ENCODE results near the gene ATG16L1. TPM values are rescaled to one million over a fixed set of nuclear protein-coding genes. Genes with fewer than 3 reads are reported as not detected.

Gene ATG16L1
- total and polyA plus RNA-seq, 2 of the 4 experiments (the other 2 are of a cell fraction), result 20.0 to 26.2 TPM

- ChIA-PET CTCF (no interaction called here), POLR2A (ENCODE audit: unreplicated experiment) (no interaction called here)
- H2AK9ac ChIP-seq (replicated peaks; ENCODE audit: low read depth, low read length, poor library complexity), result no peak overlapping the region
- H4K91ac ChIP-seq (ENCODE audit: insufficient read depth, low read depth, low read length), result no peak overlapping the region
- H3K9me3 ChIP-seq (ENCODE audit: control insufficient read depth, insufficient read depth, low read length), result no peaks in the 10 kb centered on the region
- dilution Hi-C loops (cut with HindIII; ENCODE audit: low sequenced_read_pairs, unreplicated experiment), result no loop called here
- no peak overlapping the region for H2BK20ac ChIP-seq (ENCODE audit: low read depth, low read length)
- no peak overlapping the region for H3K4me2 ChIP-seq (ENCODE audit: low read depth, low read length)
- H4K20me1 ChIP-seq (ENCODE audit: insufficient read depth, low read length), result peaks cover 5% of the 10 kb centered on the region; the same call in 1 of the 2 replicates
- no peak overlapping the region for H2BK120ac ChIP-seq (ENCODE audit: low read depth, low read length)
- no peak overlapping the region for H3K18ac ChIP-seq (ENCODE audit: low read depth, low read length)
- no TSS peak for BruUV-seq (replicated peaks)
- H3K27me3 ChIP-seq (ENCODE audit: control insufficient read depth, insufficient read depth, low read length), result no peaks in the 10 kb centered on the region
- no peak overlapping the region for H3K56ac ChIP-seq (ENCODE audit: extremely low read depth, insufficient read depth, low read length)
- H2BK5ac ChIP-seq (ENCODE audit: low read depth, low read length, poor library complexity, severe bottlenecking), result no peak overlapping the region
- no peak overlapping the region for H3K9ac ChIP-seq (ENCODE audit: low read depth, low read length)
- TF ChIP-seq FOS (IDR thresholded peaks at IDR 0.05; ENCODE audit: low read depth, low read length) (no peak), CEBPB (IDR thresholded peaks at IDR 0.05; ENCODE audit: low read depth, low read length) (no peak), CTCF (conservative IDR thresholded peaks at IDR 0.05; ENCODE audit: low read depth, low read length) (no peak), SMC3 (IDR thresholded peaks at IDR 0.05; ENCODE audit: low read depth, low read length) (no peak), RAD21 (IDR thresholded peaks at IDR 0.05; ENCODE audit: low read length) (no peak), ELK1 (IDR thresholded peaks at IDR 0.05; ENCODE audit: borderline replicate concordance, low read depth, low read length) (no peak), MAFK (IDR thresholded peaks at IDR 0.05; ENCODE audit: low read depth, low read length) (no peak), POLR2A (IDR thresholded peaks at IDR 0.05; ENCODE audit: low read depth, low read length) (no peak), CHD1 (IDR thresholded peaks at IDR 0.05; ENCODE audit: low read depth, low read length) (no peak), RCOR1 (IDR thresholded peaks at IDR 0.05; ENCODE audit: insufficient replicate concordance, low read length) (no peak)
- peaks cover 44% of the 10 kb centered on the region for H3K36me3 ChIP-seq (ENCODE audit: control insufficient read depth, insufficient read depth, low read length)
- in situ Hi-C loops (cut with MboI; ENCODE audit: low sequenced_read_pairs), result loop anchor here (10.0 kb wide), 1 partner anchor 159 kb away; no protein-coding TSS in a partner anchor
- no peak overlapping the region for H2AFZ ChIP-seq (replicated peaks; ENCODE audit: low read length, poor library complexity)
- no peak overlapping the region for H4K8ac ChIP-seq (ENCODE audit: low read depth in 2 of 2, low read length in 2 of 2)
- H3K27ac ChIP-seq (ENCODE audit: insufficient read depth, low read length), result no peak overlapping the region
- peaks cover 6% of the 10 kb centered on the region; the same call in 1 of the 2 replicates for H3K4me1 ChIP-seq (ENCODE audit: control insufficient read depth, insufficient read depth, low read length)
- no peak overlapping the region for H3K14ac ChIP-seq (replicated peaks; ENCODE audit: low read depth, low read length)
- no peak overlapping the region for H4K5ac ChIP-seq (ENCODE audit: low read depth, low read length)
- H3K23ac ChIP-seq (ENCODE audit: low read depth, low read length), result no peak overlapping the region
- ATAC-seq (ENCODE audit: low read depth) (peak; percentile 72), DNase-seq (peak; percentile 53)
- no peak overlapping the region for H2AK5ac ChIP-seq (ENCODE audit: low read depth, low read length)
- peaks cover 17% of the 10 kb centered on the region; the same call in 1 of the 2 replicates for H3K9me1 ChIP-seq (ENCODE audit: insufficient read depth, low read length)
- H2BK15ac ChIP-seq (ENCODE audit: low read depth, low read length), result no peak overlapping the region
- H3K79me1 ChIP-seq (ENCODE audit: low read depth in 1 of 2, low read length in 2 of 2), result peaks cover 10 to 11% of the 10 kb centered on the region in 2 experiments; a peak in 2 of 4 replicates
- intact Hi-C loops (cut with micrococcal nuclease), result no loop called here
- no peak overlapping the region for H3K4me3 ChIP-seq (ENCODE audit: insufficient read depth, low read depth, low read length)
- no peak overlapping the region for H3K4ac ChIP-seq (ENCODE audit: low read depth, low read length)
- no CpG with 5 or more reads among the region's 5 CpGs for WGBS, 2 experiments (ENCODE audit: extremely low coverage in 2 of 2, insufficient read length in 1 of 2)
These were observed 34.4 kb downstream of the ATG16L1 start for GRCh38 chr2:233285921-233286320.

Measured in IMR-90 (cell line).